HG02642 (cell line): ENCODE results near the gene NNT.
"Not testable (repeated sequence)": the region's sequence is repeated elsewhere in the genome, so short reads cannot be mapped to it uniquely, and the experiment has no call there.

Experiments used
- ATAC-seq: cut with Tn5 transposase; IDR thresholded peaks from one replicate; pipeline ENCODE4 v1.9.1; 2021; ENCODE audit warnings: mild to moderate bottlenecking; ENCODE audit not compliant: unreplicated experiment, poor library complexity

NNT gene

GRCh38 chr5:43582082-43583005 lies 20.6 kb upstream of the NNT start:
- ATAC-seq = no peak

DNA sequence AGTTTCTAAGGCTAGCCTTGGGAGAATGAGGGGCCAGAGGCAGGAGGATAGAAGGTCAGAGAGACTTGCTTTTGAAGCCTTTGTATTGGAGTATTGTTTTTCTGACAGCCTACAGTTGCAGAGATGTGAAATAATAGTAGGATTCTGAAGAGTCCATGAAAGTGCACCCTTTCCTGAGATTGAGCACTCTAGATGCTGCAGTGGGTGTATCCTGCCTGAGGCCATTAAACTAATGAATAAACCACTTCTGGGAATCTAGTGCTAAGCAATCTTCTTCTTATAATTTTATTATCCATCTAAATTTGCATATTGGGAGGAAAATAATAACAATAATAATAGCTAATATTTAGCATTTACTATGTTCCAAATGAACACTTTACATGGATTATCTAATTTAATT lies 19.3 kb upstream of the NNT start:
- ATAC-seq = no peak

- no peak for ATAC-seq
These were observed 18.7 kb upstream of the NNT start for GRCh38 chr5:43584166-43584699.

GRCh38 chr5:43588842-43589241 lies 14.1 kb upstream of the NNT start:
- ATAC-seq = no peak

GRCh38 chr5:43589310-43589709 lies 13.7 kb upstream of the NNT start:
- ATAC-seq = no peak

GRCh38 chr5:43590700-43591099 lies 12.3 kb upstream of the NNT start:
- ATAC-seq = no peak

DNA sequence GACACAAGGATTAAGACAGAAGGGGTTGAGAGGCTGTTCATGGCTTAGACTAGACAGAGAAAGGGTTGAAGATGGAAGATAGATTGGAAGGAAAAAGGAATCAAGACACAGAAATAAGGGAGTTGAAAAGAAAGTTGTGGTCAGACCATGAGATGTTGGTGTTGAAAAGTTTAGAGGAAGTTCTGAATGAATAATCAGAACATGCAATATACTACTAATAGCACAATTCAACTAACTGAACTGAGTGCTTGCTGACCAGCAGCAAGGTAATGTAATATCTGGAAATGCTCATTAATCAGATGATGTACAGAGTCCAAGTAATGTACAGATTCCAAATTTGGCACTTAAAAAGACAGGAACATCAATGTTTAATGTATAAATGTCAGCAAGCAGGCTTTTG lies 10.6 kb upstream of the NNT start:
- no peak for ATAC-seq

DNA sequence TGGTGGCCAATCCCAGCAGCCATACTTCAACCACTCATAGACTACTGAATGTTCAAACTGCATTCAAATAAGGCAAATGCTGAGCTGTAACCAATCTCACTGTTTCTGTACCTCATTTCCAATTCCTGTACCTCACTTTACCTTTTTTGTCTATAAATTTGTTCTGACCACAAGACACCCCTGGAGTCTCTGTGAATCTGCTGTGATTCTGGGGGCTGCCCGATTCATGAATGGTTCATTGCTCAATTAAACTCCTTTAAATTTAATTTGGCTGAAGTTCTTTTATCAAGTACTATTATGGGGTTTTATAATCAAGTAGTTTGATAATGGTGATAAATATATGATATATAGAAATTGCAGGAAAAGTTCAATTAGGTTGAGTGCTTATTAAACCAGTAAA lies 4.1 kb upstream of the NNT start:
- not testable (repeated sequence) for ATAC-seq

DNA sequence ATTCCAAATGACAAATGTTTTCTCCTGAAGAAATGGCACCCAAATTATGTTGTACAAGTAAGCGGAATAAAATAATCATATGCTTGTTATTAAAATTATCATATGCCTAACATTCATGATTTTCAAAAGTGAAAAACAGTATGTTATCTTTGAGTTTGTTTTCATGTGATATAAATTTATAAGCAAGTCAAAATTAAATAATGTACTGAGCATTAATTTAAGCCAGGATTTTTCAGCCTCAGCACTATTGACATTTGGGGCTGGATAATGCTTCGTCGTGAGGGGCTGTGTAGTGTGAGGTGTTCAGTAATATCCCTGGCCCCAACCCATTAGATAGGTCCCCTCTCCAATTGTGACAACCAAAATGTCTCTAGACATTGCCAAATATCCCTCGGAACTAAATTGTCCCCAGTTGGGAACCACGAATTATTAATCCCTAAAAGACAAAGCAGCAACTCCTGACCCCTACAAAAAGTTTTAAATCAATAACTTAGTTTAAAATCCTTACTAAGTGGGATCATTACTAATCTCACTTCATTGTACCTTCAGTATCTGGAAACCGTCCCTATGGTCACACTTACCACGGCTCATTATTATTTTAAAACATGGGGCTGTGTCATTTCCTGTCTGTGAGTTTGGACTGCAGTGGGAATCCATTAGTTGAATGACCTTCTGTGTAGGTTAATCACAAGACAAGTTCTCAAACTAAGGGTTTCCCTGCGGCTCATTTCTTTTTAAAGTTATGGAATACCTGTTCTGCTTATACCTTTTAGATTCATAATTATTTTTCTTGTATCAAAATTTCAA lies 1.3 kb upstream of the NNT start:
- ATAC-seq = peak; percentile 25

GRCh38 chr5:43603344-43604217 lies 601 bp downstream of the NNT start:
- peak; percentile 47 for ATAC-seq

DNA sequence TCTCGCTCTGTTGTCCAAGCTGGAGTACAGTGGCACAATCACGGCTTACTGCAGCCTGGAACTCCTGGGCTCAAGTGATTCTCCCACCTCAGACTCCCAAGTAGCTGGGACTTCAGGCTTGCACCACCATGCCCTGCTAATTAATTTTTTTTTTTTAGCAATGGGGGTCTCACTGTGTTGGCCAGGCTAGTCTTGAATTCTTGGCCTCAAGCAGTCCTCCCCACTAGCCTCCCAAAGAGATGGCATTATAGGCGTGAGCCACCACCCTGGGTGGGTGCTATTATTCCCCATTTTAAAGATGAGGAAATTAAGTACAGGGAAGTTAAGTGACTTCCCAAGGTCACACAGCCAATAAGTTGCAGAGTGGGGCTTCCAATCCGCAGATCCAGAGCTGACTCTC lies 1.7 kb downstream of the NNT start:
- ATAC-seq = no peak

DNA sequence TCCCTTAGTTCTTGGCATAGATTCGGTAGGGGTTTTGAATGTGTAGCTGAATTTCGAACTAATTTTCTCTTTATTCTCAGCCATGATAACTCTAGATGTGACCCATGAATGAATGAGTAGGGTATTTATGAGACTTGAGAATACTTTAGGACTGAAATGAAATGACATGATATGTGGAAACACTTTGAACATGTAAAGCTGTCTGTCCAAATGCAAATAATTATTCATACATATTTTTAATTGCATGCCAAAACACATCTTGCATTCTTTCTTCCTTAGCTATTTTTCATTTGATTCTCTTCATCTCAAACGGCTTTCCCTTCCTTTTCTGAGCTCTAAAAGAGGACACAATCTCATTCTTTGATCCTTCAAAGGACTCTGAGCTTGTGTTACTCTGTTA lies 3.4 kb downstream of the NNT start:
- ATAC-seq = no peak

- no peak for ATAC-seq
These were observed 5.4 kb downstream of the NNT start for GRCh38 chr5:43608406-43608805.

DNA sequence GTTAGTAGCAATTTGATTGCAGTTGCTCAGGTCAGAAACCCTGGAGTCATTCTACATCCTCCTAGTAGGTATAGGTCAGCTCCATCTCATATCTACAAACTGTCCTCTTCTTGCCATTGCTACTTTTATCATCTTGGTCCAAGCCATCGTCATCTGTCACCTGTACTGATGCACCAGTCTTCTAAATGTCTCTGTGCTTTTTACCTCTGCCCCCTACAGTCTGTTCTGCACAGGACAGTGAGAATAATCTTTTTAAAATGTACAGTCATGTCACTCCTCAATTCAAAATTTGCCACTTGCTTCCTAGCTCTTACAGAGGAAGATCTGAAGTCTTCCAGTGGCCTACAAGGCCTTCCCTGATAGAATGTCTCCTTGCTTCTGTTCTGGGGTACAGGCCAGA lies 6.8 kb downstream of the NNT start:
- peak; percentile 69 for ATAC-seq

DNA sequence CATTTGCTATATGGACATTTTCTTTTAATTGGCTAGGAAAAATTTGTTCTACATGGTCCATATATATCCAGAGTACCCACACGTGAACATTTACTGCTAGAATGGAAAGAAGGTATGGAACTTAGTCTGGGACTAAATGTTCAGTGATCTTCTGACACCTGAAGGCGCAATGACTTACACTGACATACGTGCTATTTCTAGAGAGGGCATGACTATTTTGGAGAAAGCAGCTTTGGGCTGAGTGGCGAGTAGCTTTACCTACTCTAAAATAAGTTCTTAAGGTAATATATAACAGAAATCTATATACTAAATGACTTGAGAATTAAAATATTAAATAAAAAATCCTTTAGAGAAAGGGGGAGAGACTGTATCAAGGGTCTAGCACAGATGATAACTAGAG lies 10.4 kb downstream of the NNT start:
- ATAC-seq = no peak

- no peak for ATAC-seq
These were observed 12.6 kb downstream of the NNT start for GRCh38 chr5:43615445-43616184.

DNA sequence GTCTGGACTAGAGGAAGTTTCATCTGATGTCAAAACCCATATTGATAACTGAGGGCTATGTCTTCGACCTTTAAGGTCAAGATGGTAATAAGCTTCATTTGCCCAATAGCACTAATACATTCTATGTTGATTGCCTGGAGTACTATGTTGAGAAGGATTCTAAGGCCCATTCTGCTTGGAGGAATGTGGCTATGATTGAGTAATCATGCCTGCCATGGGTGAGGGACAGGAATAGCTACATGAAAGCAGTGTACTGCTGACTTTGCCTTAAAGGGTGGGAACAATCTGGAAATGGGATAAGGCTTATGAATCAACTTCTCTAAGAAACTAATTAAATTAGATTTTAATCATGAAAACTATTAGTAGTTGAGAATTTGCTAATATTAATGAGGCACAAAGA lies 13.6 kb downstream of the NNT start:
- no peak for ATAC-seq

DNA sequence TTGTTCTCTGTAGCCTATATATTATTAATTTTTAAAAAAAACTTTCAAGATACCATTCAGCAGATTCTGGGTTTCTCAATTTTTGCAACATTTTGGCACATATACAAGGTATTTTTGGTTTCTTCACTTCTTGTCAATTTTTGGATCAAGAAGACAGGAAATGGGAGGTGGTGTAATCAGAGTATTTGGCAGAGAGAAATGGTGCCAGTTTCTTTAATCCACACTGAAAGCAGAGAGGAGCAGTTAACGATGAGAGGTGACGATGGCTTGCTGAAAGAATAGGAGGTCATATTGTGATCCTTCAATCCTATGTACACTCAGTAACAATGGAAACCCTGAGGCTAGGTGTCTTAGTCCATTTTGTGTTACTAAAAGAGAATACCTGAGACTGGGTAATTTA lies 16.4 kb downstream of the NNT start:
- no peak for ATAC-seq

DNA sequence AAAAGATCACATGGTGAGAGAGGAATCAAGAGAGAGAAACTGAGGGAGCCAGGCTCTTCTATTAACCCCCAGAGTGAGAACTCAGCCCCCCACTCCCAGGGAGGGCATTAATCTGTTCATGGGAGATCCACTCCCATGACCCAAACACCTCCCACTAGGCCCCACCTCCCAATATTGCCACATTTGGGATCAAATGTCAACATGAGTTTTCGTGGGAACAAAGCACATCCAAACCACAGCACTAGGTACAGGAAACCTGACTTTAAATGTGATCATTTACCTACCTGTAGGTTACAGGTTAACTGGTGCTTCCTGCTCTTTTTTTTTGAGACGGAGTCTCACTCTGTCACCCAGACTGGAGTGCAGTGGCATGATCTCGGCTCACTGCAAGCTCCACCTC lies 16.9 kb downstream of the NNT start:
- no peak for ATAC-seq
